ENCODE results near the gene OXCT1.
A peak's percentile ranks its signal among the peaks of the same experiment; 100 is the strongest.

OXCT1 gene

DNA sequence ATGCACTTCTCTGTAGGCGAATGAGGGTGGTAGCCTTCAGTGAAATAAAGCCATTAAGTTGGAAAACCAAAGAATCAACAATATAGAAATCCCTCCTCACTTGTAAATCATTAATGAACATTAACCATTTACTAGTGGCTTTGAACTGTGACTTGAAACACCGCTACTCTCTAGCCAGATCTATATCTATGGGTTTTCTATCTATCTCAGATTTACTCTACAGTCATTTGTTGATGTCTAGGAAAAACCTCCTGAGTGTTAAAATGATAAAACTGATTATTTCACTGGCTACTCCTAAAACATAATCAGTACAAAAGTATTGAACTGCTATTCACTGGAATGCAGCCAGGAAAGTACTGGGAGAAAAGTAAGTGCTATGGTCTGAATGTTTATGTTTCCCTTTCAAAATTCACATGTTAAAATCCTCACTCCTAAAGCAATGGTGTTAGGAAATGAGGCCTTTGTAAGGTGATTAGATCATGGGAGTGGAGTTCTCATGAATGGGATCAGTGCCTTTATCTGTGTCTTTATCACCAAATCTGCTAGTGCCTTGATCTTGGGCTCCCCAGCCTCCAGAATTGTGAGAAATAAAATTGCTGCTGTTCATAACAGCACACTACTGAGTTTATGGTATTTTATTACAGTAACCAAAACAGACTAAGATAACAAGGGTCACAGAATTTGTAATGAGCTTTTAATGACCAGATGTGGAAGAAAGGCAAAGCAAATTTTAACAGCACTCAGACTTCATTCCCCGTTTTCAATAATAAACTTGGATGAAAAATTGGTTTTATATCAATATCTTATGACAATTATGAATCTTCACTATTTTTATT is 8.6 kb upstream of the OXCT1 start:
- no peaks in the 10 kb centered on the region for H3K9me3 Mint-ChIP-seq

DNA sequence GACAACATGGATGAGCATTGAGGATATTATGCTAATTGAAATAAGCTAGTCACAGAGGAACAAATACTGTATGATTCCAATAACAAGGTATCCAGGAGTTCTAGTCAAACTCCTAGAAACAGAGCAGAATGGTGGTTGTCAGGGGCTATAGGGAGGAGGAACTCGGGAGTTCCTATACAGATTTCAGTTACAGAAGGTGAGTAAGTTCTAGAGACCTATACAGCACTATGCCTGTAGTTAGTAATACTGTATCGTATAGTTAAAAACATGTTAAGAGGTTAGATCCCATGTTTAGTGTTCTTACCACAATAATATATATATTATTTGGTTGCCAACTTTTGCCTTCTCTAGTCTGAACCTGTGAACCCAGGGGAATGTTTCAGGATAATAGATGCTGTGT is 7.9 kb upstream of the OXCT1 start:
- Mint-ChIP-seq H3K4me3 (no peak overlapping the region), H3K4me1 (peaks cover 8% of the 10 kb centered on the region), H3K36me3 (no peaks in the 10 kb centered on the region), H3K27me3 (peaks cover 11% of the 10 kb centered on the region), H3K27ac (no peak overlapping the region), H3K9me3 (no peaks in the 10 kb centered on the region)

More for the DNA sequence above, 8.6 kb upstream of the OXCT1 start:
- H3K4me3 Mint-ChIP-seq = no peak overlapping the region
- no peak overlapping the region for H3K27ac Mint-ChIP-seq
- peaks cover 8% of the 10 kb centered on the region for H3K4me1 Mint-ChIP-seq
- H3K27me3 Mint-ChIP-seq = peaks cover 11% of the 10 kb centered on the region
- H3K36me3 Mint-ChIP-seq = no peaks in the 10 kb centered on the region

DNA sequence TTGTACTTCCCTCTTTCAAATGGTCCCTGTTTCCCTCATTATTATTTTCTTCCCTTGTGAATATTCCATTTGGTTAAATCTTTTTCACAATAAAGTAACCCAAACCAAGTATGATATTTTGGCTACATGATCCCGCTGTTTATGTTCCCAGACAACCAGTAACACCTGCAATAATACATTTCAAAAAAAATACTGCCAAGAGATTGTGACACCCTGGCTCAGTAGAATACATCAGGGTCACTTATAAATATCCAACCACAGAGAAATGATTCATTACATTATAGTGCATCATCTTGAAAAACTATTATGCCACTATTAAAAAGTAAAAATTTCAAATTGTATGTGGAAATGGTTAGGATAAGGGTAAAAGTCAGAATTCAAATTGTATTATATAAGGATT is 7.2 kb upstream of the OXCT1 start:
- Mint-ChIP-seq H3K36me3 (no peaks in the 10 kb centered on the region), H3K4me1 (peaks cover 8% of the 10 kb centered on the region), H3K27ac (no peak overlapping the region), H3K27me3 (peaks cover 11% of the 10 kb centered on the region), H3K9me3 (no peaks in the 10 kb centered on the region), H3K4me3 (no peak overlapping the region)

DNA sequence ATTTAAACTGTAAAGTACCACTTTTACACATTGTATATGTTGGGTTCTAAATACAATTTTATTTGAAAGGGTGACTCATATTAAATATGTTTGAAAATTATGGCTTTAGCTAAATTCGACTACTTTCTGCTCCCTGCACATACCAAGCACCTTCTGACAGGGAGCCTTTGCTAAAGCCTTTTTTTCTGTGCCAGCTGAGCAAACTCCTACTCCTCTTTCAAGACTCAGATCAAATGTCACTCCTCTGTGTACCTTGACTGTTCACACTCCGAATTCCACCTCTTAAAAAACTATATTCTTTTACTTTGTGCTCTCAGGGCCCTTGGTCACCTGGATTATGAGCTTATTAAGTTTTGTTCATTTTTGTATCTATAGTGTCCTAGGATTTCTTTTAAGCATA is 6.5 kb upstream of the OXCT1 start:
- Mint-ChIP-seq H3K4me1 (peaks cover 8% of the 10 kb centered on the region), H3K4me3 (no peak overlapping the region), H3K9me3 (no peaks in the 10 kb centered on the region), H3K27ac (no peak overlapping the region), H3K27me3 (peaks cover 8% of the 10 kb centered on the region), H3K36me3 (no peaks in the 10 kb centered on the region)

DNA sequence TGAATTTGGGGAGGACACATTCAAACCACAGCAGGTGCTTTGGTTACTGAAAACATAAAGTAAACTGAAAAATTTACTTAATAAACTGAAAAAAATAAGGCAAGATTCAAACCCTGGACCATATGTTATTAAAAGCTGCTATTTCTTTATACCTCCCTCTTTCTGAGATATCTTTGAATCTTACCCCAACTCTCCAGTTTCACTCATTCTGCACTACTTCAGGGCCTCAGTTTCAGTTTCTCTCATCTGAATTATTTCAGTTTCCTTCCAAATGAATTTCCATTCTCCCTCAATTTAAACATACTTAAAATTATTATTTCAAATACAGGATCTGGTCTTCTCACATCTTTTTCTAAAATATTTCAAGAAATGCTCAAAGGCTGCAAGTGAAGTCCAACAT is 4.9 kb upstream of the OXCT1 start:
- Mint-ChIP-seq H3K27me3 (peaks cover 2% of the 10 kb centered on the region), H3K4me1 (peaks cover 18% of the 10 kb centered on the region), H3K4me3 (peak overlapping the region; percentile 2), H3K9me3 (no peaks in the 10 kb centered on the region), H3K27ac (no peak overlapping the region), H3K36me3 (no peaks in the 10 kb centered on the region)

DNA sequence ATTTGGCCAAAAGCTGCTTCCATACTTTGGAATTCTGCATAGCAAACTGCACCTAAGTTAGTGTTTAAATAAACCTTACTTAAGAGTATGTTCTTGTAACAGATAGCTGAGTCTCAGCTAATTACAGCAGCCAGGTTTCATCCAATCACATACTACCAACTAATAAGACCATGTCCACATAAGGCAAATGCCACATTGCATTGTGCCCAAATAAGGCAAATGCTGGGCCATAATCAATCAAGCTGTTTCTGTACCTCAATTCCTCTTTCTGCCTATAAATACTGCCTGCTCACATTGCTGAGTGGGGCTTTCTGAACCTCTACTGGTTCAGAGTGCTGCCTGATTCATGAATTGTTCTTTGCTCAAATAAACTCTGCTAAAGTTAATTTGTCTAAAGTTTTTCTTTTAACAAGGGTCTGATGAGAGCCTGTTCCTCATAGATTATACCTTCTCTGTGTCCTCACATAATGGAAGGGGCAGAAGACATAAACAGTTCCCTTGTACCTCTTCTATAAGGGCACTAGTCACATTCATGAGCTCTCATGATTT is 4.4 kb upstream of the OXCT1 start:
- Mint-ChIP-seq H3K9me3 (no peaks in the 10 kb centered on the region), H3K27ac (no peak overlapping the region), H3K4me1 (peaks cover 18% of the 10 kb centered on the region), H3K4me3 (no peak overlapping the region), H3K27me3 (no peaks in the 10 kb centered on the region), H3K36me3 (no peaks in the 10 kb centered on the region)

DNA sequence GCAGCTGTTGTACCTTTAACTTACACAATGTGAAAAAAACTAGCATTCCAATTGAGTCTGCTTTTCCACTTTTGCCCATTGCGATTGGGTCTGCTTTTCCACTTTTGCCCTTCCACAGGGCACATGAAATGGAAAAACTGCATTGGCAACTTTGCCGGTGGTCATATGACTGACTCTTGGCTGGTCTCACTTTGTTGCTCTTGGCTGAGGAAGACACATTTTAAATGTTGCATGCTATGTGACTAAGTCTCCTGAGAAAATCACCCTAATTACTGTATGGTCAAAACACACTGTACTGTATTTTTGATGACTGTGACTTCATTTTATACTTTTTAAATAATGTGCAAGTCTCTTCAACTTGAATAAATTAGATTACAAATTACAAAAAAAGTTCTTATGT is 1.6 kb upstream of the OXCT1 start:
- Mint-ChIP-seq H3K4me1 (peaks cover 42% of the 10 kb centered on the region), H3K9me3 (no peaks in the 10 kb centered on the region), H3K36me3 (no peaks in the 10 kb centered on the region), H3K4me3 (no peak overlapping the region), H3K27me3 (no peaks in the 10 kb centered on the region), H3K27ac (no peak overlapping the region)

DNA sequence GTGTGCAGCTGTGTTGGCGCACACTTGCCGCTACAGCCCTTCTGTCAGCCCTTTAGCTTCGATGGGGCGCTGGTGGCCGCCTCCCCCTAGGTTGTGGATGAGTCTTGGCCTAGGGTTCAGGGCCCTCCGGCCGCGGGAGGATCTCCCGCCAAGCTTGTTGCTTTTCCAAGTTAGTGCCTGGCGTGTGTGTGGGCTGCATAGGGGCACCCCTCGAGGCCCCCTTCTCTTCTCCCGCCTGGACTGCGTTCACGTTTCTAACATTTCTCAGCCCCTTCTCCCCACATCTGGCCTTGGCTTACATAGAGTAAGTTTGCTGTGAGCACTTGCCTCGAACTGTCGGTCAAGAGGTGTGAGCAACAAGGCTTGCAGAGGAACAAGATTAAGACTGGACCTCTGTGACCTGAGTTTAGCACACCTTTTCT is 413 bp upstream of the OXCT1 start:
- Mint-ChIP-seq H3K27me3 (no peaks in the 10 kb centered on the region), H3K4me3 (peak overlapping the region; percentile 86), H3K4me1 (peaks cover 53% of the 10 kb centered on the region), H3K36me3 (no peaks in the 10 kb centered on the region), H3K9me3 (no peaks in the 10 kb centered on the region), H3K27ac (peak overlapping the region; percentile 81)

DNA sequence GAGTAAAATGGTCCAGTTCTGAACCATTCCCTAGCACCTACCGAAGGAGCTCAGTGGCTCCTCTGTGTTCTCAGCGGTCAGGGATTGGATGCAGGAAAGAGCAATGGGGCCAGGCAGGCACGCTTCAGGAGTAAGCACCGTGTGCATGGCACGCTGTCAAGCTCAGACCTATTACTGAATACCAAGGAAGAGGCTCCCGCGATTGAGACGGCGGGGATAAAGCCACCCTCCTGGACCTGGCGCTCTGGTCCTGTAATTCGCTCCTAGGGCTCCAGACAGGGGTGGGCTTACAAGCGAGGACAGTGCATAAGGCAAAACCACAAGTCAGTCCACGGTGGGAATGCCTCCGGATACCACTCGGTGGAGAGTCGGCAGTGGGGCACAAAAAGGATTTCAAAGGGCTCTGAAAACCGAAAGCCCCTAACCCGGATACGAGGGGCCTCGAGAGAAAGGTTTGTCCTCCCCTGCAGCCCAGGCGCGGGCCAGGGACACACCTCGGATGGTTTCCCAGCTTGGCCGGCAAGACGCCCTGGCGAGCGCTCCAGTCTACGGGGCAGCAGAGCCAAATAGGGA is 988 bp downstream of the OXCT1 start:
- Mint-ChIP-seq H3K4me1 (peaks cover 58% of the 10 kb centered on the region), H3K4me3 (peak overlapping the region; percentile 86), H3K27me3 (no peaks in the 10 kb centered on the region), H3K36me3 (peaks cover 2% of the 10 kb centered on the region), H3K9me3 (no peaks in the 10 kb centered on the region), H3K27ac (peak overlapping the region; percentile 88)

DNA sequence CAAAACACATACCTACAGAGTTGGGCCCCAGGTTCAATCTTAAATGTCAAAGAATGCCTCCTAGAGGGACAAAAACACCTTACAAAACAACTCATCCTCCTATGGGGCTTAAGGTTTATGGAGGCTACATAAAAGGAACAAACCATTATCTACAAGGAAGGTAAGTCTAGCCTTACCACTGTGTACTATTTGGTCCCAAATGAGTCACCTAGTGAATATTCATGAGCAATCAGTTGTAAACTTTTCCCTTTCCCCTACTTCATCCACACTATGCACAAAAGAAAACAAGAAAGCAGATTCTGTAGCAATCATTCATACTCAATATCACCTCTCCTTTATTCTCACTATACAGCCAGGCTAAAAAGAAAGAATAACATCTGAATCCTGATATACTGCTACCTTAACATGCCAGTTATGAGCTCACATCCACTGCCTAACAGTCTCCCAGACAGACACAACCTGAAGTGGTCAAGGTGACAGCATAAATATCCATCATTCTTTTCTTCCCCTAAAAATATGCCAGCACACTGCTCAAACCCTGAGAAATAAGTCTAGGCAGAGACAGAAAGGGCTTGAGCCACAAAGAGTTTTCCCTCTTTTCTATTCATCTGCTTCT is 6.2 kb downstream of the OXCT1 start:
- Mint-ChIP-seq H3K4me3 (peak overlapping the region; percentile 23), H3K27ac (peak overlapping the region; percentile 60), H3K27me3 (no peaks in the 10 kb centered on the region), H3K9me3 (no peaks in the 10 kb centered on the region), H3K36me3 (peaks cover 8% of the 10 kb centered on the region), H3K4me1 (peaks cover 67% of the 10 kb centered on the region)

DNA sequence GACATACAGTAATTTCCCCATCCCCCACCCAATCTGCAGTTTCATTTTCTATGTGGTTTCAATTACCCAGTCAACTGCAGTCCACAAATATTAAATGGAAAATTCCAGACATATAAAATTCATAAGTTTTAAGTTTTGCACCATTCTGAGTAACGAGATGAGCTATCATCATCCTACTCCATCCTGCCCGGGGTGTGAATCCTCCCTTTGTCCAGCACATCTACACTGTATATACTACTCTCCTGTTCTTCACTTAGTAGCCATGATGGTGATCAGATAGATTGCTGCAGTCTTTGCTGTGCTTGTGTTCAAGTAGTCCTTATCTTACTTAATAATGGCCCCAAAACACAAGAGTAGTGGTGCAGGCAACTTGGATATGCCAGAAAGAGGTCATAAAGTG is 11.3 kb downstream of the OXCT1 start:
- peaks cover 8% of the 10 kb centered on the region for H3K36me3 Mint-ChIP-seq
- peaks cover 24% of the 10 kb centered on the region for H3K4me1 Mint-ChIP-seq
- H3K27me3 Mint-ChIP-seq = no peaks in the 10 kb centered on the region
- no peak overlapping the region for H3K4me3 Mint-ChIP-seq
- H3K27ac Mint-ChIP-seq = peak overlapping the region; percentile 77
- H3K9me3 Mint-ChIP-seq = no peaks in the 10 kb centered on the region

DNA sequence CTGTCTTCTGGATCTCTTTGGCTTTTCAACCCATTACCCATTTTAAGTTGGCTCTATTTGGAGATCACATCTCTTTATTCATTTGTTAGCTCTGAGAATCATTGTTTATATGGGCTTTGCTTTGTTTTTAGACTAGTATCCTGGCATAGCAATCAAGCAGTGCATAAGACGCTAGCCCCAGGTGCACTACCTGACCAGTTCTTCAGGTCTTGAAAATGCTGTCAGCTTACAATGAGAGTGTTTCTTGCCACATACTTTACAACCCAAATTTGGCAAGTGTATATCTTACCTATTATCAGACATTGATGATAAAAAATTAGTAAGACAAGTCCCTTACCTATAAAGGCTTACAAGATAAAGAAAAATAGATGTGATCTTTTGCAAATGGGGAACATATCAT is 12.2 kb downstream of the OXCT1 start:
- H3K4me1 Mint-ChIP-seq = peaks cover 17% of the 10 kb centered on the region
- H3K27ac Mint-ChIP-seq = peak overlapping the region; percentile 57
- no peaks in the 10 kb centered on the region for H3K27me3 Mint-ChIP-seq

DNA sequence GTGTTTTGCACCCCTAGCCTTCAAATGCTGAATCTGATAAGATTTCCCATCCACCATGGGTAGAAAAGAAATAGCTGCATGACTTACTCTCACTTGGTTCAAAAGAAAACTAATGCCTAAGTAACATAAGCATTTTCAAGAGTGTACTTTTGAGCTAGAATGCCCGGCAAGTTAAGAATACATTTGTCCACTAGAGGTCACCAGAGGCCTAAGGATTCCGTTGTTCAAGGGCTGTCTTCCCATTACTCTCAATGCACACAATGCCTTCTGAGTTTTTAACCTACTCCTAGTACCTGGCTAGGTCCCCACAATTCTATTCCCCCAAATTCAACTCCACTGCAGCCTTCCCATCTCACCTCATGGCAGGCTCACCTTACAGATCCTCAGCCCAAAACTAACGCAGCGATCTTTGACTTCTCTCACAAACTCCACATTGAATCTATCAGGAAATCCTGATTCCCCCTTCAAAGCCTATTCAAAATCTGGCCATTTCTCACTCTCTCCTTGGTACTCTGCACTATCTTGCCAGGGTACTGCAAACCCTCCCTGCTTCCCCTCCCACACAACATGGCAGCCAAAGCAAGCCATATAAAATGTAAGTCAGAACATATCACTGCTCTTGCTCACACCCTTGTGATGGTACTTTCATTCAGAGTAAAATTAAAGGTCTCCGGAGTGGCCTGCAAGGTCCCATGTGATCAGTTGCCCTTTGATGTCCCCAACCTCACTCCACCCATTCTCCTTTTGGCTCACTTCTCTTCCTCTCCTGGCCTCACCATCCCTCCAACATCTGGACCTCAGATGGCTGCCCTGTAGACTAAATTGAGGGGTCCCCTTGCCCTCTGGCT is 13.4 kb downstream of the OXCT1 start:
- H3K27me3 Mint-ChIP-seq = no peaks in the 10 kb centered on the region
- peaks cover 16% of the 10 kb centered on the region for H3K4me1 Mint-ChIP-seq
- H3K27ac Mint-ChIP-seq = no peak overlapping the region
- H3K4me3 Mint-ChIP-seq = no peak overlapping the region
- no peaks in the 10 kb centered on the region for H3K9me3 Mint-ChIP-seq
- peaks cover 9% of the 10 kb centered on the region for H3K36me3 Mint-ChIP-seq

More for the DNA sequence above, 12.2 kb downstream of the OXCT1 start:
- Mint-ChIP-seq H3K4me3 (no peak overlapping the region), H3K9me3 (no peaks in the 10 kb centered on the region), H3K36me3 (peaks cover 8% of the 10 kb centered on the region)

DNA sequence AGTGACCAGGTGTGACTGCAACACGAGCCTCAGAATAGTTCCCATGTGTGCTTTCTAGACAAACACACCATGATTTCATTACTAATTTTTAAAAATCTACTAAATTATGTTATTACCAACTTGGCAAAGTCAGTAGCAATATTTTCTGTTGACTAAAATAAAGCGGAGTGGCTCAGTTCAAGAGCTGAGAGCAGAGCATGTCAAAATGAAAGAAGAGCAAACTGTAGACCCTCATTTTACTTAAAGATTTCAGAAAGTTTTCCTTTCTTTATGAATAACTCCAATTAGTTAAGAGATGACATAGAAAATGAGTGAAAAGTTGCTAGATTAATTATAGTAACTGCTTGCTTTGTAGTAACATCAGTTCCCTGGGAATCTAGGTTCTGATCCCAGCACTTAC is 17.9 kb downstream of the OXCT1 start:
- H3K27me3 Mint-ChIP-seq = no peaks in the 10 kb centered on the region
- peaks cover 21% of the 10 kb centered on the region for H3K36me3 Mint-ChIP-seq
- no peak overlapping the region for H3K4me3 Mint-ChIP-seq
- no peak overlapping the region for H3K27ac Mint-ChIP-seq
- peaks cover 14% of the 10 kb centered on the region for H3K4me1 Mint-ChIP-seq
- H3K9me3 Mint-ChIP-seq = no peaks in the 10 kb centered on the region

DNA sequence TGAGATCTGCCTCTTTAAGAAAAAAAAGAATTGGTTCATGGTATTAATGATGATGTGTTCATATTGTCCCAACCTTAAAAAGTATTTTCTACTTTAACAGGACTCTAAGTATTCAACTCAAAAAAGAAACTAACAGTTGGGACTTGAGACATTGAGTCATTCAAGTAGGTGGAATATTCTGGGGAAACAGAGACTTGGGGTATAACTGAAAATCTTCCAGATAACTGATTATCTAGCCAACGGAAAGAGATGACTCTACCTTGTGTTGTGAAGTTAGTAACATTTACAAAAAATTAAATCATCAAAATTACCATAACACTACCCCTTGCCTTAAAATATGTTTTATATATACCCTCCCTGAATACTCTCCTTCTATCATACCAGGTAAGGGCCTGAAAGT is 19.1 kb downstream of the OXCT1 start:
- Mint-ChIP-seq H3K4me3 (peak overlapping the region; percentile 24), H3K9me3 (no peaks in the 10 kb centered on the region), H3K27ac (peak overlapping the region; percentile 94), H3K27me3 (no peaks in the 10 kb centered on the region), H3K4me1 (peaks cover 14% of the 10 kb centered on the region), H3K36me3 (peaks cover 21% of the 10 kb centered on the region)
